Fibroblast of skin of abdomen (primary cell): ENCODE data around the gene SHISAL2A.
A peak's percentile ranks its signal among the peaks of the same experiment; 100 is the strongest.

Experiments
- DNase-seq: peaks from one replicate; pipeline ENCODE4 v3.0.0-alpha.2; 2013

Gene SHISAL2A

DNA sequence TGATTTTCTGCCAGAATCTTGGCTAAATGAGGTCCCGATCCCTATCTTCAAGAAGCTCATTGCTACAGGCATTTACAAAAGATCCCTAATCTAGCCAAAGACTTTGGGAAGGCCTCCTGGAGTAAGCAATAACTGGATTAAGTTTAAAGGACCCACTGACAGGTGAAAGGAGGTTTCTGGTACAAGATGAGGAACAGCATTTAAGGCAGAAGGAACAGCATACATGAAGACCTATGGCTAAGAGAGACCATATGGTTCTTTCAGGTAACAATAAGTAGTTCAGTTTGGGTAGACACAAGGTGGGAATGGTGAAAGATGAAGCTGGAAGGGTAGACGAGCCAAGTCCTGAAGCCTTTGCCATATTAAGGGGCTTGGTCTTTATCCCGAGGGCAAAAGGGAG, 27.8 kb downstream of the SHISAL2A start:
- DNase-seq: no peak

DNA sequence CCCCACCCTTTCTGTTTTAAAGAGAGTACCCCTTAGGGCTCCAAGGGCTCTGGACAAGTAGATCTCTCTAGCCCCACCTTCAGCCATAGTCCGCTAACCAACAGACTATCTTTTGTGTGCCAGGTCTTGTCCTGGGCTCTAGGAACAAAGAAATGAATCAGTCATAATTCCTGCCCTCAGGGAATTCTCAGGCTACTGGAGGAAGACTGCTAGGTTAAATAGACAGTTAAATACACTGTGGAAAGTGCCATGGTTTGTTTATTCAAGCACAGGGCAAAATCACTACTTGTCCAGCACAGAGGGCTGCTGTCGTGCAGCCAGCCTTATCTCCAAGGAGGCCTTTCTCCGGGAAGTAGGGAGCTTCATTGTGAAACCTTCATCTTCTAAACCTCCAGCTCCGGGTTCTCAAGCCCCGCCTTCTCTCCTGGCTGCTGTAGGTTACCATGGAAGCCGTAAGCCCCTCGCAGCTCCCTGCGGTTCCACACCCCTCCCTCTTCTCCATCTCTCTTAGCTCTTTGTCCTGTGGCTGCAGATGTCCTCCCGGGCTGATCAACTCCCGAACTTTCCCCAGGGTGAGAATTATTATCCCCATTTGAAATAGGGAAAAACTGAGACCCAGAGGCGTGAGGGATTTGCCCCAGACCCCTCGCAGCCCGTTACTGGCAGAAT, 29.8 kb downstream of the SHISAL2A start:
- DNase-seq: peak; percentile 16

- no peak for DNase-seq
Measured at GRCh38 chr1:52663716-52664115, 30.7 kb downstream of the SHISAL2A start.

GRCh38 chr1:52665006-52665941, 32.3 kb downstream of the SHISAL2A start:
- DNase-seq: no peak

DNA sequence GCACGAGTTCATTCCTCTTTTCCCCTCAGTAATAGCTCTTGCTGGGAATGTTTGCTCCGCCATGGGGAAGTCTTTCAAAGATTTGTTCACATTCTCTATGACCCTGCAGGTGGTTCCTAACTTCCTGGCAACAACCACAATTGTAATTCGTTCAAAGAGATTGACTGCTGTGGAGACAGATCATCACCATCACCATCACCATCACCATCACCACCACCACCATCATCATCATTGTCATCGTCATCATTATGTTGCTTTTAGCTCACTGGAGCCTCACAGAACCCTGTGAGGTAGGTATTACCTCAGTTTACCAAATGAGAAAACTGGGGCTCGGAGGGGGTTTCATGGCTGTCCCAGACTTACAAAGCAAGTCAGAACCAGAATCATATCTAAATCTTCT, 34.3 kb downstream of the SHISAL2A start:
- DNase-seq: no peak

GRCh38 chr1:52667984-52668383, 35.0 kb downstream of the SHISAL2A start:
- no peak for DNase-seq

- no peak for DNase-seq
Measured at GRCh38 chr1:52668711-52669110, 35.7 kb downstream of the SHISAL2A start.

GRCh38 chr1:52669696-52670095, 36.7 kb downstream of the SHISAL2A start:
- peak; percentile 82 for DNase-seq

GRCh38 chr1:52670604-52671003, 37.6 kb downstream of the SHISAL2A start:
- DNase-seq: peak; percentile 32

DNA sequence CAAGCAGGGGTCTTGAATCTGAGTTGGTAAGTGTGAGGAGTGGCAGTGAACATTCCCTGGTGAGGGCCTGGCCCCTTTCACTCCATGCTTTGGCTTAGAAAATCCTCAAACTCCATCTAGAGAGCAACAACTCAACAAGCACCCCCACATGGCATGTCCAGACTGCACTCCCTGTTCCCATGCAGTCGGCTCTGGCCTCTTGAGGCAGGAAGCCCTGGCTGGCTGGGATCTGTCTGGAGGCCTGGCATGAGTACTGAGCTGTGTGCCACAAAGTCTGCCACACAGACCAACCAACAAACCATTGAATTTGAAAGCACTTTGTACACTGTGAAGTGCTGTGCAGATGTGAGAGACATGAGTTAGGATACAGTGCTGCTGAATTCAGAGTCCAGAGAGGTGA, 40.0 kb downstream of the SHISAL2A start:
- no peak for DNase-seq

GRCh38 chr1:52673513-52673912, 40.5 kb downstream of the SHISAL2A start:
- no peak for DNase-seq

- DNase-seq: peak; percentile 71
Measured at GRCh38 chr1:52674497-52675384, 41.8 kb downstream of the SHISAL2A start.

DNA sequence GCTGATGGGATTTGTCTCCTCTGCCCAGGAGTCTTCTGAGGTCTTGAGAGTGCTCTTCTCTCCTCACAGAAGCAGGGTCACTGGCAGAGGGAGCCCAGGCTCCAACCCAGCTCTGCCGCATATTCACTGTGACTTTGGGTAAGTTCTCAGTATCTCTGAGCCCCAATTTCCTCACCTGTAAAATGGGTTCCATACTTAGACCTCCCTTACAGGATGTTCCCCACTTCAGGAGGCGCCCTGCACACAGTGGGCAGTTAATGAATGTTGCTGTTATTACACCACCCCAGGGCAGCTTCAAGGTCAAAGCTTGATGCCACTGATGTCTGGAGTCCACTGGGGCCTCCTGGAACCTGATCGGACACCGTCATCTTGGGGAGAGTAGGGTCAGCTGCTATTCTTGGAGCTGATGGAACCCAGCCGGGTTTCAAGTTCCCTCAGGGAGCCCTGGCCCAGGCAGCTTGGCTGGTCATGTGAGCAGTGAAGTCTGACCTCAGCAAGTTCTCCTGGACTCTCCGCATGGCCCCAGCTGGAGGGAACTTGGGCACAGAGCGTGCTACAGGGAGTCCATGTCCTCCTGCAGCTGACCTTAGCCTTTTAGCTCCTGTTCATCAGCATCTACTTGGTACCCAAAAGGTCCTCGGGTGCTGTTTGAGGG, 43.4 kb downstream of the SHISAL2A start:
- DNase-seq: no peak

- DNase-seq: no peak
Measured at GRCh38 chr1:52677076-52677806, 44.3 kb downstream of the SHISAL2A start.

GRCh38 chr1:52679048-52679447, 46.1 kb downstream of the SHISAL2A start:
- no peak for DNase-seq

GRCh38 chr1:52679498-52679897, 46.5 kb downstream of the SHISAL2A start:
- no peak for DNase-seq

DNA sequence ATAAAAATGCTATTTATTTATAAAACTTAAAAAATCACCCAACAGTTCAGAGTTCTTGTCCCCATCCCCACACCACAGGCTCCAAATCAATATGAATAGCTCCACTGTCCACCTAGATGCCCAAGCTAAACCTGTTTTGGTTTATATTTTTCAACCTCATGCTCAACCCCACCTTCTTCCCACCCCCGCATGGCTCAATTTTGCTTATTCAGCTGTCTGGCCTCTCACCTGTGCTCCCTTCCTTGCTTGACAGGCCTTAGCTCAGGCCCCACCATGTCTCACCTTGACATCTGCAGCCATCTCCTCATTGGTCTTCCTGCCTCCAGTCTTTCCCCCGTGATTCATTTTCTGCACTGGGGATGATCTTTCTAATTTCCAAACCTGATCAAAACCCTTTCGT, 47.4 kb downstream of the SHISAL2A start:
- no peak for DNase-seq

DNA sequence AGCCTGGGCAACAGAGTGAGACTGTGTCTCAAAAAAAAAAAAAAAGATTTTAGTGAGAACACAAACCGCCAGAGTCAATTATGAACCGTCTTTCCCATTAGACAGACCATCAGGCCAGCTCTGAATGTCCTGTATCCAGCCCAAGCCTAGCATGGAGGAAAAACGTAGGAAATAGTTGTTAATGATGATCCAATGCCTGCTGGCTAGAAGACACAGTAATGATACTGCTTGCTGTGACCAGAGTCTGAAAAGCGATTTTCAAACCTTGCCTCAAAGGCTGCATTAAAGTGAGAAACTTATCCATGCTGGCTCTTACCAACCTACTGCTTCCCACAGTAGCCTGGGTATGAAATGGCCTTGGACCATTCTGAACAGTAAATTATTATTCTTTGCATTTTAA, 48.2 kb downstream of the SHISAL2A start:
- no peak for DNase-seq

- DNase-seq: no peak
Measured at GRCh38 chr1:52683367-52683940, 50.5 kb downstream of the SHISAL2A start.

DNA sequence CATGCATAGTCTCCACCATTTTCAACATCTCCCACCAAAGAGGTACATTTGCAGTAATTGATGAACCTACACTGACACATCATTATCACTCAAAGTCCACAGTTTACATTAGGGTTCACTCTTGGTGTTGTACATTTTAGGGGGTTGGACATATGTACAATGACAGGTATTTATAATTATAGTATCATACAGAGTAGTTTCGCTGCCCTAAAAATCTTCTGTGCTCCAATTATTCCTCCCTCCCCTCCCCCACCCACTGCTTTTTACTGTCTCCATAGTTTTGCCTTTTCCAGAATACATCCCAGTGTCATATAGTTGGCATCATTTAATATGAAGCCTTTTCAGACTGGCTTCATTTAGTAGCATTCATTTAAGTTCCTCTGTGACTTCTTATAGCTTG, 51.6 kb downstream of the SHISAL2A start:
- no peak for DNase-seq

- peak; percentile 63 for DNase-seq
Measured at GRCh38 chr1:52686261-52686751, 53.3 kb downstream of the SHISAL2A start.
